ENCODE measurements around the gene NAA80. TPM values are rescaled to one million over a fixed set of nuclear protein-coding genes. Genes with fewer than 3 reads are reported as not detected.
A peak's percentile ranks its signal among the peaks of the same experiment; 100 is the strongest.

Gene NAA80
- total RNA-seq, 3 donors from 2014 or later (not counting 1 experiment from before 2014, with no cell fraction given), result 22.2 to 30.3 (median 29.6) TPM

GRCh38 chr3:50327129-50327528, 27.9 kb upstream of the NAA80 start:
- peak overlapping the region; percentile 85 for H3K4me3 Mint-ChIP-seq
- H3K36me3 ChIP-seq (ENCODE audit: control insufficient read depth, insufficient read depth, low read length), result peaks cover 37% of the 10 kb centered on the region
- intact Hi-C loops (cut with micrococcal nuclease), result no loop called here
- H3K4me1 Mint-ChIP-seq, result peaks cover 10 to 38% of the 10 kb centered on the region in 2 donors
- H3K27me3 Mint-ChIP-seq (ENCODE audit: low read depth in 2 of 2), result no peaks in the 10 kb centered on the region
- DNase-seq (no peak), ATAC-seq (no peak)
- H3K27ac ChIP-seq (ENCODE audit: low read length), result no peak overlapping the region
- H3K36me3 Mint-ChIP-seq, result no peaks in the 10 kb centered on the region
- H3K9me3 ChIP-seq (ENCODE audit: control insufficient read depth, insufficient read depth, low read length), result no peaks in the 10 kb centered on the region
- H3K4me1 ChIP-seq (ENCODE audit: control insufficient read depth, insufficient read depth, low read length), result peaks cover 38% of the 10 kb centered on the region
- H3K9me3 Mint-ChIP-seq, result no peaks in the 10 kb centered on the region
- no peak overlapping the region for H3K4me3 ChIP-seq (ENCODE audit: low read length)
- H3K27me3 ChIP-seq (ENCODE audit: control insufficient read depth, insufficient read depth, low read length), result no peaks in the 10 kb centered on the region
- TF ChIP-seq, protein P1, sequence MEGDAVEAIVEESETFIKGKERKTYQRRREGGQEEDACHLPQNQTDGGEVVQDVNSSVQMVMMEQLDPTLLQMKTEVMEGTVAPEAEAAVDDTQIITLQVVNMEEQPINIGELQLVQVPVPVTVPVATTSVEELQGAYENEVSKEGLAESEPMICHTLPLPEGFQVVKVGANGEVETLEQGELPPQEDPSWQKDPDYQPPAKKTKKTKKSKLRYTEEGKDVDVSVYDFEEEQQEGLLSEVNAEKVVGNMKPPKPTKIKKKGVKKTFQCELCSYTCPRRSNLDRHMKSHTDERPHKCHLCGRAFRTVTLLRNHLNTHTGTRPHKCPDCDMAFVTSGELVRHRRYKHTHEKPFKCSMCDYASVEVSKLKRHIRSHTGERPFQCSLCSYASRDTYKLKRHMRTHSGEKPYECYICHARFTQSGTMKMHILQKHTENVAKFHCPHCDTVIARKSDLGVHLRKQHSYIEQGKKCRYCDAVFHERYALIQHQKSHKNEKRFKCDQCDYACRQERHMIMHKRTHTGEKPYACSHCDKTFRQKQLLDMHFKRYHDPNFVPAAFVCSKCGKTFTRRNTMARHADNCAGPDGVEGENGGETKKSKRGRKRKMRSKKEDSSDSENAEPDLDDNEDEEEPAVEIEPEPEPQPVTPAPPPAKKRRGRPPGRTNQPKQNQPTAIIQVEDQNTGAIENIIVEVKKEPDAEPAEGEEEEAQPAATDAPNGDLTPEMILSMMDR (IDR thresholded peaks at IDR 0.05), result no peak
- 98% methylated on average over 3 of the region's 4 CpGs for WGBS (ENCODE audit: insufficient coverage)
- peak overlapping the region; percentile 85 to 87 for H3K27ac Mint-ChIP-seq

GRCh38 chr3:50326182-50326541, 27.0 kb upstream of the NAA80 start:
- H3K36me3 Mint-ChIP-seq, result no peaks in the 10 kb centered on the region
- no peak overlapping the region for H3K4me3 ChIP-seq (ENCODE audit: low read length)
- H3K9me3 ChIP-seq (ENCODE audit: control insufficient read depth, insufficient read depth, low read length), result no peaks in the 10 kb centered on the region
- peak overlapping the region; percentile 17 for H3K4me3 Mint-ChIP-seq
- H3K4me1 Mint-ChIP-seq, result peaks cover 10 to 36% of the 10 kb centered on the region in 2 donors
- H3K27me3 Mint-ChIP-seq (ENCODE audit: low read depth in 2 of 2), result no peaks in the 10 kb centered on the region
- H3K4me1 ChIP-seq (ENCODE audit: control insufficient read depth, insufficient read depth, low read length), result peaks cover 38% of the 10 kb centered on the region
- DNase-seq, result no peak
- 86% methylated on average over 8 of the region's 8 CpGs for WGBS (ENCODE audit: insufficient coverage)
- no peak for ATAC-seq
- H3K27me3 ChIP-seq (ENCODE audit: control insufficient read depth, insufficient read depth, low read length), result no peaks in the 10 kb centered on the region
- intact Hi-C loops (cut with micrococcal nuclease), result no loop called here
- no peaks in the 10 kb centered on the region for H3K9me3 Mint-ChIP-seq
- TF ChIP-seq, protein P1 (IDR thresholded peaks at IDR 0.05), result no peak
- no peak overlapping the region for H3K27ac Mint-ChIP-seq
- H3K27ac ChIP-seq (ENCODE audit: low read length), result no peak overlapping the region
- H3K36me3 ChIP-seq (ENCODE audit: control insufficient read depth, insufficient read depth, low read length), result peaks cover 28% of the 10 kb centered on the region

DNA sequence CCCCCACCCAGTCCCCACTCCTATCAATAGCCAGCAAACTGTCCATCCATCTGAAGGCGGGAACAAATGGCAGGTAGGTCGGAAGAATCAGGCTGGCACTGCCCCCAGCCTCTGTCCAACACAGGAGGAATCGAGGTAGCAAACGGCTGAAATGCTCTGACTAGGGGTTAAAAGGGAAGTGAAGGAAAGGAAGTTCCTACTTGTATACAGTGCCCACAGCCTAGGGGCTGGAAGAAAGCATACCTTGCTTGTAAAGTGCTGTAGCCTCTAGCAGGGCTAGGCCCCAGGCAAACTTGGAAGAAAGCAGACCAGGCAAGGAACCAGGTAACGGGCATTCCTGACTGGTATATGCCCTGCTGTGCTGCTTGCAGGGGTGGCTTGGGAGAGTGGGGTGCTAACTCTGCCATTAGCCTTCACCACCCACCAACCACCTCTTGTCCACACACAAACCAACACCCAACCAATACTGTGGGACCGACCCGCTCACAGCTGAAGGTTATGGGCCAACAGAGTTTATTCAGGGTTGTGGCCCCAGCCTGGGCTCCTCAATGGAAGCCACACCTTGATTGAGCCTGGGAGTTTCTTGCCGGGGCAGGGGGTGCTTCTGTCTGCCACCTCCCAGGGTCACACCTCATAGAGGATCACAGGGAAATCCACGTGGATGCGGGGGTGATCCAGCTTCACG, 26.4 kb upstream of the NAA80 start:
- peaks cover 41% of the 10 kb centered on the region for H3K4me1 ChIP-seq (ENCODE audit: control insufficient read depth, insufficient read depth, low read length)

More for the DNA sequence above, 26.4 kb upstream of the NAA80 start:
- H3K27me3 Mint-ChIP-seq (ENCODE audit: low read depth in 2 of 2), result no peaks in the 10 kb centered on the region
- ATAC-seq (no peak), DNase-seq (no peak)
- TF ChIP-seq, protein P1 (IDR thresholded peaks at IDR 0.05), result no peak
- intact Hi-C loops (cut with micrococcal nuclease), result no loop called here
- no peak overlapping the region for H3K27ac Mint-ChIP-seq
- Histone ChIP-seq H3K4me3 (ENCODE audit: low read length) (no peak overlapping the region), H3K9me3 (ENCODE audit: control insufficient read depth, insufficient read depth, low read length) (no peaks in the 10 kb centered on the region), H3K36me3 (ENCODE audit: control insufficient read depth, insufficient read depth, low read length) (peaks cover 22% of the 10 kb centered on the region), H3K27ac (ENCODE audit: low read length) (no peak overlapping the region), H3K27me3 (ENCODE audit: control insufficient read depth, insufficient read depth, low read length) (no peaks in the 10 kb centered on the region)
- peaks cover 10 to 39% of the 10 kb centered on the region in 2 donors for H3K4me1 Mint-ChIP-seq
- H3K4me3 Mint-ChIP-seq, result no peak overlapping the region
- H3K9me3 Mint-ChIP-seq, result no peaks in the 10 kb centered on the region
- 94% methylated on average over 11 of the region's 11 CpGs for WGBS (ENCODE audit: insufficient coverage)
- H3K36me3 Mint-ChIP-seq, result no peaks in the 10 kb centered on the region

Data from natural killer cell (primary cell).